A673 (cell line): Measurements from ENCODE around the gene CCDC197. TPM values are rescaled to one million over a fixed set of nuclear protein-coding genes. Genes with fewer than 3 reads are reported as not detected.

Source experiments
- BruUV-seq: library from RNA; stranded (reverse); fragments of 400-500 nt; replicated peaks from 2 replicates; lab custom pipeline; 2021; lab: Mats Ljungman, UMichigan
- CTCF ChIA-PET: fragments of 300-600 bp; sonication (Branson Sonifier 250); formaldehyde crosslinking; loops from one replicate; lab custom pipeline; 2022; ENCODE audit warnings: antibody characterized with exemption; lab: Charles Lee
- POLR2A ChIA-PET: fragments of 300-600 bp; sonication (Branson Sonifier 250); formaldehyde crosslinking; loops from one replicate; lab custom pipeline; 2022; ENCODE audit warnings: antibody characterized with exemption; ENCODE audit not compliant: low non-redundant PET; lab: Charles Lee
- DNase-seq: peaks from one replicate; pipeline ENCODE4 v3.0.0-alpha.2; 2015; ENCODE audit warnings: low spot score
- H3K27ac ChIP-seq: fragments of 200-600 bp; sonication (generic); 2 replicates; pipeline ENCODE4 v1.5.1; 2016; ENCODE audit warnings: mixed run types, low read depth, mild to moderate bottlenecking, mixed read lengths, antibody characterized with exemption, low read length; ENCODE audit not compliant: poor library complexity, severe bottlenecking
- H3K27me3 ChIP-seq: fragments of 200-600 bp; sonication (generic); replicated peaks from 2 replicates; pipeline ENCODE4 v1.6.1; 2017; ENCODE audit warnings: mixed run types, low read depth, mild to moderate bottlenecking, mixed read lengths, antibody characterized with exemption, low read length; ENCODE audit not compliant: insufficient read depth, poor library complexity
- H3K36me3 ChIP-seq: fragments of 200-600 bp; sonication (generic); 2 replicates; pipeline ENCODE4 v1.6.1; 2016; ENCODE audit warnings: mixed run types, mild to moderate bottlenecking, mixed read lengths, antibody characterized with exemption, low read length; ENCODE audit not compliant: insufficient read depth, poor library complexity, severe bottlenecking
- H3K4me1 ChIP-seq: fragments of 200-600 bp; sonication (generic); 2 replicates; pipeline ENCODE4 v1.6.1; 2017; ENCODE audit warnings: mixed run types, mild to moderate bottlenecking, mixed read lengths, antibody characterized with exemption, low read length; ENCODE audit not compliant: insufficient read depth, poor library complexity, severe bottlenecking
- H3K4me3 ChIP-seq: fragments of 200-600 bp; sonication (generic); 2 replicates; pipeline ENCODE4 v1.5.1; 2016; ENCODE audit warnings: low read depth, mixed run types, mild to moderate bottlenecking, mixed read lengths, low read length; ENCODE audit not compliant: poor library complexity, severe bottlenecking
- H3K9me3 ChIP-seq: fragments of 200-600 bp; sonication (generic); 2 replicates; pipeline ENCODE4 v1.6.1; 2016; ENCODE audit warnings: mixed run types, low read depth, mild to moderate bottlenecking, mixed read lengths, antibody characterized with exemption, low read length; ENCODE audit not compliant: poor library complexity, severe bottlenecking
- EZH2 ChIP-seq: fragments of 200-600 bp; sonication (generic); IDR thresholded peaks from 2 replicates; pipeline ENCODE4 v1.6.1; 2017; ENCODE audit warnings: borderline replicate concordance, low read depth, mild to moderate bottlenecking, mixed read lengths, antibody characterized with exemption, low read length; ENCODE audit not compliant: poor library complexity, severe bottlenecking
- intact Hi-C: fragments of 100-400 bp; cut with micrococcal nuclease; formaldehyde crosslinking; loops from one replicate; pipeline ENCODE4 v1.10.0; 2022; ENCODE audit not compliant: unreplicated experiment
- total RNA-seq: library from RNA; stranded (reverse); gene quantifications from 2 replicates; pipeline ENCODE4 v1.2.3, GENCODE V29; 2021
- TF ChIP-seq, protein P1 (sequence below): fragments of 300-800, 200-600 bp; sonication (generic); conservative IDR thresholded peaks from 2 replicates; pipeline ENCODE4 v1.5.1; 2017; ENCODE audit warnings: low read depth, mild to moderate bottlenecking, antibody characterized with exemption, low read length, moderate library complexity, mixed read lengths

The CCDC197 gene
- total RNA-seq, 1 experiment from 2014 or later, result not detected

- POLR2A ChIA-PET, result no interaction called here
- Histone ChIP-seq H3K27me3 (no peaks in the 10 kb centered on the region), H3K9me3 (no peaks in the 10 kb centered on the region), H3K27ac (no peak overlapping the region), H3K4me3 (no peak overlapping the region), H3K4me1 (no peaks in the 10 kb centered on the region), H3K36me3 (no peaks in the 10 kb centered on the region)
- TF ChIP-seq, protein P1, sequence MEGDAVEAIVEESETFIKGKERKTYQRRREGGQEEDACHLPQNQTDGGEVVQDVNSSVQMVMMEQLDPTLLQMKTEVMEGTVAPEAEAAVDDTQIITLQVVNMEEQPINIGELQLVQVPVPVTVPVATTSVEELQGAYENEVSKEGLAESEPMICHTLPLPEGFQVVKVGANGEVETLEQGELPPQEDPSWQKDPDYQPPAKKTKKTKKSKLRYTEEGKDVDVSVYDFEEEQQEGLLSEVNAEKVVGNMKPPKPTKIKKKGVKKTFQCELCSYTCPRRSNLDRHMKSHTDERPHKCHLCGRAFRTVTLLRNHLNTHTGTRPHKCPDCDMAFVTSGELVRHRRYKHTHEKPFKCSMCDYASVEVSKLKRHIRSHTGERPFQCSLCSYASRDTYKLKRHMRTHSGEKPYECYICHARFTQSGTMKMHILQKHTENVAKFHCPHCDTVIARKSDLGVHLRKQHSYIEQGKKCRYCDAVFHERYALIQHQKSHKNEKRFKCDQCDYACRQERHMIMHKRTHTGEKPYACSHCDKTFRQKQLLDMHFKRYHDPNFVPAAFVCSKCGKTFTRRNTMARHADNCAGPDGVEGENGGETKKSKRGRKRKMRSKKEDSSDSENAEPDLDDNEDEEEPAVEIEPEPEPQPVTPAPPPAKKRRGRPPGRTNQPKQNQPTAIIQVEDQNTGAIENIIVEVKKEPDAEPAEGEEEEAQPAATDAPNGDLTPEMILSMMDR, result no peak
- TF ChIP-seq EZH2, result no peak
- no peak for DNase-seq
- CTCF ChIA-PET, result no interaction called here
- BruUV-seq, result no TSS peak
- intact Hi-C loops, result no loop called here
Observed at GRCh38 chr14:93964820-93965286, 32.2 kb upstream of the CCDC197 start.

DNA sequence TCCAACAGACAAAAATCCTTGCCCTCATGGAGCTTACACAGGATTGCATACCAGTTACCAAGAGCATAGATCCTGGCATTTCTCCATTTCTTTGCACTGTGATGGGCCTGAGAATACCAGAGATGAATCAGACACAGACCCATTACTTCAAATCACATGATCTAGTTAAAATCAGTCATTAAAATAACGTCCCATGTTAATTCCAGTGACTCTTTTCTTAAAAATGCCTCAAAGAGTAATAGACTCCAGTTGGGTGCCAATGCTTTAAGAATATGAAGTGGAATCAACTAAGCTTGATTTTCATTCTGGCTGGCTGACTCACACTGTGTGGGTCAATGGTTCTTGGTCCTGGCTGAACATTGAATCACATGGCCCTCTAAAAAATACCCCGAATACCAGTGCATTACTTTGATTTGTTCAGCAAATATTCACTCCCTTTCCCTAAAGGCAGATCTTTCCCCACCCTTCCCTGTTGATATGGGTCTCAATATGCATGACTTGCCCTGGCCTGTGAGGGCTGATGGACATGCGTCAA, 31.7 kb upstream of the CCDC197 start:
- H3K36me3 ChIP-seq, result no peaks in the 10 kb centered on the region
- BruUV-seq, result no TSS peak
- H3K9me3 ChIP-seq, result no peaks in the 10 kb centered on the region
- no peak overlapping the region for H3K4me3 ChIP-seq
- ChIA-PET CTCF (no interaction called here), POLR2A (no interaction called here)
- TF ChIP-seq, protein P1, result no peak
- no peak for TF ChIP-seq EZH2
- no peaks in the 10 kb centered on the region for H3K4me1 ChIP-seq
- DNase-seq, result no peak
- H3K27ac ChIP-seq, result no peak overlapping the region
- intact Hi-C loops, result no loop called here
- H3K27me3 ChIP-seq, result no peaks in the 10 kb centered on the region

GRCh38 chr14:93965946-93966474, 31.1 kb upstream of the CCDC197 start:
- no peak for DNase-seq
- BruUV-seq, result no TSS peak
- Histone ChIP-seq H3K27me3 (no peaks in the 10 kb centered on the region), H3K27ac (no peak overlapping the region), H3K4me3 (no peak overlapping the region), H3K36me3 (no peaks in the 10 kb centered on the region), H3K4me1 (no peaks in the 10 kb centered on the region), H3K9me3 (no peaks in the 10 kb centered on the region)
- POLR2A ChIA-PET, result no interaction called here
- intact Hi-C loops, result no loop called here
- CTCF ChIA-PET, result no interaction called here
- TF ChIP-seq, protein P1, result no peak
- no peak for TF ChIP-seq EZH2
